GM21360 (cell line): ENCODE results near the gene LHFPL6.

Source experiments
- ATAC-seq: cut with Tn5 transposase; IDR thresholded peaks from one replicate; pipeline ENCODE4 v1.9.1; 2021; ENCODE audit warnings: mild to moderate bottlenecking, moderate library complexity; ENCODE audit not compliant: unreplicated experiment

LHFPL6 gene

GRCh38 chr13:39397226-39397895, 205.6 kb downstream of the LHFPL6 start:
- no peak for ATAC-seq

GRCh38 chr13:39394796-39395678, 208.0 kb downstream of the LHFPL6 start:
- ATAC-seq, result no peak

GRCh38 chr13:39391761-39392160, 211.2 kb downstream of the LHFPL6 start:
- ATAC-seq, result no peak

- no peak for ATAC-seq
Measured at GRCh38 chr13:39389013-39389412, 214.0 kb downstream of the LHFPL6 start.

GRCh38 chr13:39385621-39386231, 217.3 kb downstream of the LHFPL6 start:
- ATAC-seq, result no peak

GRCh38 chr13:39385154-39385553, 217.8 kb downstream of the LHFPL6 start:
- no peak for ATAC-seq

GRCh38 chr13:39381456-39381855, 221.5 kb downstream of the LHFPL6 start:
- ATAC-seq, result no peak

- no peak for ATAC-seq
Measured at GRCh38 chr13:39379667-39380655, 223.0 kb downstream of the LHFPL6 start.

GRCh38 chr13:39379118-39379517, 223.9 kb downstream of the LHFPL6 start:
- ATAC-seq, result peak; percentile 97

GRCh38 chr13:39378306-39378705, 224.7 kb downstream of the LHFPL6 start:
- ATAC-seq, result no peak

- ATAC-seq, result no peak
Measured at GRCh38 chr13:39377699-39378098, 225.3 kb downstream of the LHFPL6 start.

GRCh38 chr13:39376076-39376475, 226.9 kb downstream of the LHFPL6 start:
- no peak for ATAC-seq

GRCh38 chr13:39375601-39376000, 227.4 kb downstream of the LHFPL6 start:
- no peak for ATAC-seq

- no peak for ATAC-seq
Measured at GRCh38 chr13:39374741-39375189, 228.2 kb downstream of the LHFPL6 start.

GRCh38 chr13:39373145-39373544, 229.8 kb downstream of the LHFPL6 start:
- ATAC-seq, result no peak

- no peak for ATAC-seq
Measured at GRCh38 chr13:39371706-39372105, 231.3 kb downstream of the LHFPL6 start.

GRCh38 chr13:39370554-39370953, 232.4 kb downstream of the LHFPL6 start:
- no peak for ATAC-seq

GRCh38 chr13:39370048-39370447, 232.9 kb downstream of the LHFPL6 start:
- ATAC-seq, result no peak

- ATAC-seq, result no peak
Measured at GRCh38 chr13:39369161-39369890, 233.7 kb downstream of the LHFPL6 start.

GRCh38 chr13:39365879-39366278, 237.1 kb downstream of the LHFPL6 start:
- no peak for ATAC-seq
